DMS 273 (cell line): ENCODE measurements around the gene PPCDC.
"Not testable (repeated sequence)": the region's sequence is repeated elsewhere in the genome, so short reads cannot be mapped to it uniquely, and the experiment has no call there.

Experiments
- DNase-seq: peaks from one replicate; lab custom pipeline; 2025; ENCODE audit not compliant: unreplicated experiment; lab: John Stamatoyannopoulos, UW

The PPCDC gene

DNA sequence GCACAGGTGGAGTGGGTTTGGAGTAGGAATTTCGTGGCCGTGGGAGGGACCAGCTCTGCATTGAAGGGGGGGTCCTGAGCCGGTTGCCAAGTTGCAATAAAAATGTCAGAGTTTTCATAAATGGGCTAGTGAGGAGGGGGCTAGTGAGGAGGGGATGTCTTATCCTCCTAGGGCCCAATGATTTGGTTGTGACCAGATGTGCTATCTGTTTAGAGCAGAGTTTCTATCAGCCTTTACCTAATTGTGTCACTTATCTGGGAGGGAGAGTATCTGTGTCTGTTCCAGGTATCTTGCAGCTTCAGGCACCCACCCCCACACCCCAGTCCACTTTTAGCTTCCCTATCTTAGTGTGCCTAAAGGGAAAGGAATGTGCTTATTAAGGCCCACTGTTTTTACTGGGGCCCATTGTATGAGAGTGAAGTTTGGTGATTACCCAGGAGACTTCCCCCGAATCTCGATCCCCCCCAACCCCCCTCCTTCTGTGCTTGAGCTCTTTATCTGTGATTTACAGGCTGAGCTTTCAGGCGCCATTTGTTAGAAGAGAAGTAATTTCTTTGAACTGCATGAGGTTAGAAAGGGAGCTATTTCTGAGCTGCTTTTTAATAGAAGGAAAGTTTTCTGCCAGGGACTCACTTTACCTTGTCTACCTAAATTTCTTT is 42.6 kb downstream of the PPCDC start:
- no peak for DNase-seq

- no peak for DNase-seq
These were observed 43.9 kb downstream of the PPCDC start for GRCh38 chr15:75067123-75067830.

GRCh38 chr15:75068748-75069147 is 45.4 kb downstream of the PPCDC start:
- DNase-seq = no peak

DNA sequence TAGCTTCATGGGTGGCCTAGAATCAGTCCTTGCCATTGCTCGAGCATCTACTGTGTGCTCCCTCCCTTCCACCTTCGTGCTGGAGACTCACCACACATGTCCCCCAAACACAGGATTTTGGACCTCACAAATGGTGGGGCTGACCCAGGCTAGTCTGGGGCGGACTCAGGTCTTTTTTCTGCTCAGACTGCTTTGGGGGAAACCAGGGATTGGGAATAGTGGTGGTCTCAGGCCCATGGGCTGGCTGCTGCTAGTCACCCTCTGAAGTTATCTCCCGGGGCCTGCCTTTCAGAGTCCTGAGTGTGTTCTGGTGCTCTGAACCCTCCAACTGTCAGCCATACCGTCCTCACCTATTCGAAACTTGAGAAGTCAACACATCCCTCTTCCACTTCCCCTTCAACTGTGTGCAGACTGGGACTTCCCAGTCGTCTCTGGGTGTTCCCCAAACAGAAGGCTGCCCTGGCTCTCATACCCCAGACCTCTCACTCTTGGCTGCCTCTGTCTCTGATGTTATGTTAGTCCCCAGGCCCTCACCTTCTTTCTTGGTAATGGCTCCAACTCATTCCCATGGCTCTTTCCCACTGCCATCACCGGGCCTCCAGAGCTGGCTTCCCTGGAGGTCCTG is 46.0 kb downstream of the PPCDC start:
- no peak for DNase-seq

GRCh38 chr15:75070674-75071073 is 47.3 kb downstream of the PPCDC start:
- no peak for DNase-seq

- DNase-seq = no peak
These were observed 49.8 kb downstream of the PPCDC start for GRCh38 chr15:75073197-75073596.

DNA sequence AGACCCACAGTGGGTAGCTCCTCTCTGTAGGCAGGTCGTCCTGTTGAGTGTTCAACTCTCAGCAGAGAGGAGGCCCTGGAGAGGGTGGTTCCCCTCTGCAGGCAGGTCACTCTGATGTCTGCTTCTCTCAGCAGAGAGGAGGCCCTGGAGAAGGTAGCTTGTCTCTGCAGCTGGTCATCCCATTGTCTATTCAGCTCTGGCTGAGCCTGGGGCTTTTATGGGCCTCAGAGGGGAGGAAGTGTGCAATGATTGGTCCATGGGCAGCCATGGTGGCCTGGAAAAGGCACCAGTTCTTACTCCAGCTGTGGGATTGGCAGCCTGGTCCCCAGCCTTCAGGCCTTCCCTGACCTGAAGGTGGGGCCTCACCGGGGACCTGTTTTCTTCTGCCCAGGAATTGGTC is 52.9 kb downstream of the PPCDC start:
- no peak for DNase-seq

DNA sequence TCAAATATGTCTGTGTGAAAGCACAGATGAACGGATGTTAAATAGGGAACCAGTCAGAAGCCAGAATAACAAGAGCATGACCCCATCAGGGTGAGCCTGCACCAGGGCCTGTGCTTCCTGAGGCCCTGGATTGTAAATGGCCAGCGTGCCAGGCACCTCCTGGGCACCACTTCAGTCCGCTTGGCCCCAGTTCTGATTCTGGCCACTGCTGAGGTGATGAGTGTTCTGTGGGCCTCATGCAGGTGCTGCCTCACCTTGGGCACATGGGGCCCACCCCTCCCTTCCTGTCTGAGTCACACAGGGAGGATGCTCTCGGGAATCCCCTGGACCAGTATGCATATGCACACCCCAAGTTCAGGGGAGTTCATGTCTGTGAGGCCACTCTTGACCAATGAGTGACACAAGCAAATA is 54.2 kb downstream of the PPCDC start:
- not testable (repeated sequence) for DNase-seq

DNA sequence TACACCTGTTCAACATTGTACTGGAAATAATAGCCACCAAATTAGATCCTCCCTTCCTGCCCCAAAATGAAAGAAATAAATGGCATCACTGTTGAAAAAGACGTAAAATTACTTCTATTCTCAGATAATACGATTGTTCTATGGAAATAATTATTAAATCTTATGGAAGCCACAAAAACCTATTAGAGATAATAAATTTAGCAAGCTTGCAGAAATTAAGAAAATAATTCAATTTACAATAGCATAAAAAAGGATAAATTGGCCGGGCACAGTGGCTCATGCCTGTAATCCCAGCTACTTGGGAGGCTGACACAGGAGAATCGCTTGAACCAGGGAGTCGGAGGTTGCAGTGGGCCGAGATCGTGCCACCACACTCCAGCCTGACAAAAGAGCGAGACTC is 57.8 kb downstream of the PPCDC start:
- no peak for DNase-seq

DNA sequence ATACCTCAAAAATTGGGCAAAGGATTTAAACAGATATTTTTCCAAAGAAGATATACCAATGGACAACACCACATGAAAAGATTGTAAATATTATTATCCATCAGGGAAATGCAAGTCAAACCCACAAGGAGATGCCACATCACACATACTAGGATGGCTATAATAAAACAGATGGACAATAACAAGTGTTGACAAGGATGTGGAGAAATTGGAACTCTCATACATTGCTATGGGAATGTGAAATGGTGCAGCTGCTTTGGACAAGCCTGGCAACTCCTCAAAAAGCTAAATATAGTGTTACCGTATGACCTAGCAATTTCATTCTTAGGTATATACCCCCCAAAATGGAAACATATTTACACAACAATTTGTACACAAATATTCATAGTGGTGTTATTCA is 59.3 kb downstream of the PPCDC start:
- DNase-seq = no peak

DNA sequence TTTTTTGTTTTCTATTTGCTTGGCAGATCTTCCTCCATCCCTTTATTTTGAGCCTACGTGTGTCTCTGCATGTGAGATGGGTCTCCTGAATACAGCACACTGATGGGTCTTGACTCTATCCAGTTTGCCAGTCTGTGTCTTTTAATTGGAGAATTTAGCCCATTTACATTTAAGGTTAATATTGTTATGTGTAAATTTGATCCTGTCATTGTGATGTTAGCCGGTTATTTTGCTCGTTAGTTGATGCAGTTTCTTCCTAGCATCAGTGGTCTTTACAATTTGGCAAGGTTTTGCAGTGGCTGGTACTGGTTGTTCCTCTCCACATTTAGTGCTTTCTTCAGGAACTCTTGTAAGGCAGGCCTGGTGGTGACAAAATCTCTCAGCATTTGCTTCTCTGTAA is 62.3 kb downstream of the PPCDC start:
- DNase-seq = not testable (repeated sequence)

DNA sequence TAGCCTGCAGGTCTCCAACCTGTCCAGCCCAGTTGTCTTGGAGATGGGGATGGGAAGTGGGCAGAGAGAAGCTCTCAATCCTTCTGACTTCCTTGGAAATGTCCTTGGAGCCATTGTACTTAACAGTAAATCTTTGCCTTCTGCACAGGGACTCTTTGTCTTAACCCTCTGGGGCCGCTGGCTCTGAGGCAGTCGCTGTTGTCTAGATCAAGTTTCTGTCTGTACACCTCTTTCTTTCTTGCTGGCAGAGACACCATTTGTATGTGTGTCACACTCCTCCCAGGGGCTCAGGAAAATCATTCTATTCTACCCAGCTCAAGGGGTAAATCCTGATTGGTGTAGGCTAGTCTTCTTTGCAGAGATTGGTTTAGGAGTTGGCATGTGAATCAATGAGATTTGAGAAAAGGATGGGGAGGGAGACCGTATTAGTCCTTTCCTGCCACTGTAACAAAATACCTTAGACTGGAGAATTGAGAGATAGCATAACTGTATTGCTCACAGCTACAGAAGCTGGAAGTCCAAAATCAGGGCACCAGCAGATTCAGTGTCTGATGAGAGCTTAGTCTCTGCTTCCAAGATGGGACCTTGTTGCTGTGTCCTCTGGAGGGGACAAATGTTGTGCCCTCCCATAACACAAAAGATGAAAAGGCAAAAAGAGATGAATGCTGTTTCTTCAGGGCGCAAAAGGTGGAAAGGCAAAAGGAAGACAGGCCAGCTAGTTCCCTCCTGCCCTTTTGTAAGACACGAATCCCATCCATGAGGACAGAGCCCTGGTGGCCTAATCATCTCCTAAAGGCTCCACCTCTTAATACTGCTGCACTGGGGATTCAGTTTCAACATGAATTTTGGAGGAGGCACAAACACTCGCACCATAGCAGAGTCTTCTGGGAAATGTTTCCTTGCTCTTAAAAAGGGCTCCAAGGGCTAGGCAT is 66.3 kb downstream of the PPCDC start:
- DNase-seq = no peak

DNA sequence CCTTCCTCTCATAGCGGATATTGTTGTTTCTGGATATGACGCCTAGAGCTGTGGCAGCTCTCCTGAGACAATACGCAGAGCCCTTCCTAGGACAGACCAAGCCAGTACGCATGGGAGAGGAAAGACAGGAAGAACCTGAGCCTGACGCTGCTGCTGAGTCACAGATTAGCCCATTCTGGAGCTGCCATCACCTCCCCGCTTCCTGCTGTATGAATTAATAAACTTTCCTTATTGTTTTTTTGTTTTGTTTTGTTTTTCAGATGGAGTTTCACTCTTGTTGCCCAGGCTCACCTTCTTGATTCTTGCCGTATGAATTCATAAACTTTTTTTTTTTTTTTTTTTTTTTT is 67.0 kb downstream of the PPCDC start:
- DNase-seq = no peak

DNA sequence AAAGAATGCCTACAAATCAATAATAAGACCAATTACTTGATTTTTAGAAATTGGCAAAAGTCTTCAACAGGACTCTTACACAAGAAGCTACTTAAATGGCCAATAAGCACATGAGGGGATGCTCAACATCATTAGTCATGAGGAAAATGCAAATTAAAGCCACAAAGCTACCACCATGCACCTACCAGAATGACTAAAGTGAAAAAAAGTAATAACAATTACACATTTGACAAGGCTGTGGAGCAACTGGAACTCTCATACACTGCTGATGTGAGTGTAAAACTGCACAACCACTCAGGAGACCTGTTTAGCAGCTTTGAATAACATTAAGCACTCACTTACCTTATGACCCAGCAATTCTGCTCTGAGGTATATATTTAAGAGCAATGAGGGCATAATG is 68.4 kb downstream of the PPCDC start:
- no peak for DNase-seq

- not testable (repeated sequence) for DNase-seq
These were observed 71.6 kb downstream of the PPCDC start for GRCh38 chr15:75094961-75095478.

GRCh38 chr15:75095594-75095993 is 72.2 kb downstream of the PPCDC start:
- DNase-seq = no peak

GRCh38 chr15:75097939-75098338 is 74.5 kb downstream of the PPCDC start:
- no peak for DNase-seq

GRCh38 chr15:75098404-75098803 is 75.0 kb downstream of the PPCDC start:
- no peak for DNase-seq
